HEK293 (cell line): ENCODE data around the gene TREX2.

Experiments
- REST ChIP-seq: fragments of 450-650 bp; formaldehyde crosslinking; IDR thresholded peaks from 2 replicates; pipeline ENCODE4 v1.5.1; 2016; ENCODE audit warnings: missing biosample characterization, missing genetic modification characterization
- ZNF16 ChIP-seq: fragments of 450-650 bp; formaldehyde crosslinking; IDR thresholded peaks from 2 replicates; pipeline ENCODE4 v1.5.1; 2016; ENCODE audit warnings: low read depth, missing biosample characterization, missing genetic modification characterization

GRCh38 chrX:153485396-153486080 lies 39.7 kb upstream of the TREX2 start:
- no peak for TF ChIP-seq REST (tag by site-specific recombination)
- TF ChIP-seq ZNF16 (tag by site-specific recombination), result no peak
